H1 (cell line): ENCODE data around the gene UAP1. TPM values are rescaled to one million over a fixed set of nuclear protein-coding genes. Genes with fewer than 3 reads are reported as not detected.

Experiments used
- EZH2 ChIP-seq: fragments of 200-600 bp; sonication (generic); IDR thresholded peaks from 2 replicates; pipeline ENCODE4 v1.7.1; 2012; ENCODE audit warnings: low read depth, mild to moderate bottlenecking, moderate library complexity, low read length, inconsistent platforms; ENCODE audit not compliant: severe bottlenecking
- GTF2F1 ChIP-seq: IDR thresholded peaks from 2 replicates; pipeline ENCODE4 v1.6.1; 2012; ENCODE audit warnings: low read depth, low read length, improper control_type of control experiment, borderline replicate concordance
- JUN ChIP-seq: IDR thresholded peaks from 2 replicates; pipeline ENCODE4 v1.6.1; 2011; ENCODE audit warnings: low read depth, mild to moderate bottlenecking, improper control_type of control experiment, low read length
- KDM5A ChIP-seq: fragments of 200-600 bp; IDR thresholded peaks from 2 replicates; pipeline ENCODE4 v1.7.1; 2012; ENCODE audit warnings: mild to moderate bottlenecking, low read length, inconsistent platforms, mixed read lengths
- RFX5 ChIP-seq: IDR thresholded peaks from 2 replicates; pipeline ENCODE4 v1.6.1; 2011; ENCODE audit warnings: low read depth, low read length, improper control_type of control experiment, borderline replicate concordance
- polyA plus RNA-seq, 7 experiments: library from polyadenylated mRNA; depleted of rRNA in 3 of 7; stranded (reverse) in 5 of 7; unstranded in 2 of 7; fragments of >200 nt in 5 of 7; fragments of 200-250 nt in 2 of 7; gene quantifications; 1 replicate in 5 of 7; 2 replicates in 1 of 7; 4 replicates in 1 of 7; pipeline versions ENCODE4 v1.2.1 to v1.2.3, GENCODE V29; 2011 to 2013; ENCODE audit warnings: missing spikeins in 2 of 7, mixed read lengths in 2 of 7
- total RNA-seq: library from RNA; stranded (reverse); fragmentation: NEBNext Ultra II Directional; extraction: Animal tissue kit (Norgen Biotek cat#: 25700); gene quantifications from 2 replicates; pipeline ENCODE4 v1.2.1, GENCODE V29; 2021

The UAP1 gene
- total and polyA plus RNA-seq, 2 of the 8 experiments (the other 6 are each of a cell fraction or from before 2014, with no cell fraction given) = 9.4 to 32.9 TPM

DNA sequence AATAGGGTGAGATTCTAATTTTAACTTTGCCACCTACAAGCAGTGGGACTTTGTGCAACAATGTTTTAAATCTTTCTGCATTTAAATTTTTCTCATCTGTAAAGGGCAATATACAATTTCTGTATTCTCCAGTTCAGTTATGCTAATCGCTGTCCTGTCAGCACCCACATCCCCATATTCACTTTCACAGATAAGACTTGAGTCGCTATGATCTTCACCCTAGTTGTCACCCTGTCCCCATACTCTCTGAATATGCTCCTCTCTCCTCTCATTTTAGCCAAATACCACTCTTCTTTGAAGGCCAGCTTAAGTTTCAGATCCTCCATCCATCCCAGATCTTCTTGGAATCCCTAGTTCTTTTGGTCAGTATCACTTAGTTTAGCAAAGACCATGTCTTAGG, 79.6 kb downstream of the UAP1 start (continued):
- TF ChIP-seq JUN = no peak
- TF ChIP-seq EZH2 = no peak
- TF ChIP-seq RFX5 = no peak
- TF ChIP-seq GTF2F1 = no peak
- no peak for TF ChIP-seq KDM5A
